Trophoblast cell (in vitro differentiated cells and primary cell): Measurements from ENCODE around the gene TRIM50.
"Not testable (repeated sequence)": the region's sequence is repeated elsewhere in the genome, so short reads cannot be mapped to it uniquely, and the experiment has no call there.

Experiments
- DNase-seq, 2 donors: peaks; one replicate each; pipeline ENCODE4 v3.0.0-alpha.2; 2016
- H2AFZ ChIP-seq: 2 replicates; pipeline ENCODE4 v1.6.1; 2013; ENCODE audit warnings: low read length, moderate library complexity, mild to moderate bottlenecking; ENCODE audit not compliant: insufficient read depth, poor library complexity
- H2AK5ac ChIP-seq: 2 replicates; pipeline ENCODE4 v1.6.1; 2013; ENCODE audit warnings: mild to moderate bottlenecking, low read length
- H2BK120ac ChIP-seq: 2 replicates; pipeline ENCODE4 v1.6.1; 2013; ENCODE audit warnings: low read length, mild to moderate bottlenecking, moderate library complexity; ENCODE audit not compliant: insufficient read depth, poor library complexity
- H2BK12ac ChIP-seq: 2 replicates; pipeline ENCODE4 v1.6.1; 2013; ENCODE audit warnings: mild to moderate bottlenecking, low read length, moderate library complexity
- H2BK5ac ChIP-seq: 2 replicates; pipeline ENCODE4 v1.6.1; 2013; ENCODE audit warnings: low read length, low read depth, moderate library complexity, mild to moderate bottlenecking; ENCODE audit not compliant: poor library complexity
- H3K14ac ChIP-seq: 2 replicates; pipeline ENCODE4 v1.6.1; 2013; ENCODE audit warnings: mild to moderate bottlenecking, low read length
- H3K18ac ChIP-seq: 2 replicates; pipeline ENCODE4 v1.6.1; 2013; ENCODE audit warnings: mild to moderate bottlenecking, low read length
- H3K23ac ChIP-seq: 2 replicates; pipeline ENCODE4 v1.6.1; 2013; ENCODE audit warnings: low read length
- H3K27ac ChIP-seq: 2 replicates; pipeline ENCODE4 v1.5.1; 2013; ENCODE audit warnings: low read depth, mild to moderate bottlenecking, inconsistent platforms, low read length, moderate library complexity
- H3K27me3 ChIP-seq: 2 replicates; pipeline ENCODE4 v1.6.1; 2013; ENCODE audit warnings: inconsistent platforms, mild to moderate bottlenecking, low read length, moderate library complexity; ENCODE audit not compliant: insufficient read depth
- H3K36me3 ChIP-seq, 2 experiments: 1 replicate in 1 of 2; 2 replicates in 1 of 2; pipeline ENCODE4 v1.6.1; 2013; ENCODE audit warnings: low read length in 2 of 2, mild to moderate bottlenecking in 2 of 2, moderate library complexity in 1 of 2; ENCODE audit not compliant: insufficient read depth in 2 of 2, control insufficient read depth in 1 of 2
- H3K4ac ChIP-seq: 2 replicates; pipeline ENCODE4 v1.6.1; 2013; ENCODE audit warnings: low read depth, mild to moderate bottlenecking, low read length, moderate library complexity
- H3K4me1 ChIP-seq, 2 experiments: 1 replicate in 1 of 2; 2 replicates in 1 of 2; pipeline ENCODE4 v1.6.1; 2013; ENCODE audit warnings: low read length in 2 of 2, mild to moderate bottlenecking in 2 of 2, moderate library complexity in 1 of 2; ENCODE audit not compliant: insufficient read depth in 2 of 2, control insufficient read depth in 1 of 2
- H3K4me2 ChIP-seq: 2 replicates; pipeline ENCODE4 v1.6.1; 2013; ENCODE audit warnings: inconsistent platforms, mild to moderate bottlenecking, low read length, moderate library complexity
- H3K4me3 ChIP-seq: 2 replicates; pipeline ENCODE4 v1.5.1; 2013; ENCODE audit warnings: mild to moderate bottlenecking, low read depth, low read length, inconsistent platforms
- H3K79me1 ChIP-seq: one replicate; pipeline ENCODE4 v1.6.1; 2013; ENCODE audit warnings: low read length
- H3K79me2 ChIP-seq: 2 replicates; pipeline ENCODE4 v1.6.1; 2013; ENCODE audit warnings: low read length, mild to moderate bottlenecking; ENCODE audit not compliant: control insufficient read depth, insufficient read depth, poor library complexity
- H3K9ac ChIP-seq: 2 replicates; pipeline ENCODE4 v1.6.1; 2013; ENCODE audit warnings: mild to moderate bottlenecking, low read length
- H3K9me3 ChIP-seq: 2 replicates; pipeline ENCODE4 v1.6.1; 2013; ENCODE audit warnings: low read depth, mild to moderate bottlenecking, control low read depth, inconsistent platforms, low read length; ENCODE audit not compliant: insufficient read depth
- H4K12ac ChIP-seq: 2 replicates; pipeline ENCODE4 v1.6.1; 2013; ENCODE audit warnings: low read depth, mild to moderate bottlenecking, low read length, moderate library complexity
- H4K8ac ChIP-seq: 2 replicates; pipeline ENCODE4 v1.6.1; 2013; ENCODE audit warnings: low read depth, mild to moderate bottlenecking, low read length, moderate library complexity
- H4K91ac ChIP-seq: one replicate; pipeline ENCODE4 v1.6.1; 2013; ENCODE audit warnings: low read depth, mild to moderate bottlenecking, low read length, moderate library complexity
- WGBS: extraction: QIAGEN DNeasy Blood & Tissue Kit; methylation state at CpG from one replicate; pipeline ENCODE4 v1.1.7; 2013; ENCODE audit warnings: missing lambda C conversion rate; ENCODE audit not compliant: insufficient read length, insufficient coverage; ENCODE audit errors: extremely low coverage; 5-methylcytosine and 5-hydroxymethylcytosine counted together

TRIM50 gene

GRCh38 chr7:73304612-73305387 lies 23.1 kb downstream of the TRIM50 start:
- DNase-seq, H4K8ac ChIP-seq: not testable (repeated sequence)
- no CpG with 5 or more reads among the region's 15 CpGs for WGBS

GRCh38 chr7:73304071-73304470 lies 23.8 kb downstream of the TRIM50 start:
- H4K91ac ChIP-seq: no peak overlapping the region
- H3K9ac ChIP-seq: no peak overlapping the region
- no peak overlapping the region for H2BK5ac ChIP-seq
- H3K18ac ChIP-seq: no peak overlapping the region
- H3K27ac ChIP-seq: no peak overlapping the region
- H2BK120ac ChIP-seq: no peak overlapping the region
- H2AFZ ChIP-seq: no peak overlapping the region
- H3K79me1 ChIP-seq: peaks cover 5% of the 10 kb centered on the region
- no peak for DNase-seq
- no peak overlapping the region for H3K14ac ChIP-seq
- no peaks in the 10 kb centered on the region for H3K27me3 ChIP-seq
- H3K4me2 ChIP-seq: no peak overlapping the region
- no peak overlapping the region for H3K4ac ChIP-seq
- H2AK5ac ChIP-seq: no peak overlapping the region
- no peak overlapping the region for H2BK12ac ChIP-seq
- WGBS: no CpG with 5 or more reads among the region's 14 CpGs
- no peak overlapping the region for H4K12ac ChIP-seq
- H3K23ac ChIP-seq: no peak overlapping the region
- no peak overlapping the region for H3K4me3 ChIP-seq
- peaks cover 28 to 32% of the 10 kb centered on the region in 2 experiments for H3K36me3 ChIP-seq
- peaks cover 5% of the 10 kb centered on the region for H3K79me2 ChIP-seq
- H3K4me1 ChIP-seq: peaks cover 6 to 8% of the 10 kb centered on the region in 2 experiments
- peaks cover 2% of the 10 kb centered on the region for H3K9me3 ChIP-seq
- no peak overlapping the region for H4K8ac ChIP-seq

More at GRCh38 chr7:73304612-73305387, 23.1 kb downstream of the TRIM50 start:
- H3K27me3 ChIP-seq, H3K14ac ChIP-seq, H3K18ac ChIP-seq, H3K79me1 ChIP-seq, H3K4me2 ChIP-seq, H3K9ac ChIP-seq, H2BK5ac ChIP-seq, H2AFZ ChIP-seq, H3K4me1 ChIP-seq, H2BK12ac ChIP-seq, H3K27ac ChIP-seq, H3K4me3 ChIP-seq, H4K12ac ChIP-seq, H3K4ac ChIP-seq, H3K79me2 ChIP-seq, H2BK120ac ChIP-seq, H2AK5ac ChIP-seq, H4K91ac ChIP-seq, H3K9me3 ChIP-seq, H3K23ac ChIP-seq: not testable (repeated sequence)
- H3K36me3 ChIP-seq: peaks cover 28 to 32% of the 10 kb centered on the region in 2 experiments

- H3K4me2 ChIP-seq: no peak overlapping the region
- H3K36me3 ChIP-seq: peaks cover 28 to 32% of the 10 kb centered on the region in 2 experiments
- no peak overlapping the region for H4K12ac ChIP-seq
These were observed 24.3 kb downstream of the TRIM50 start for GRCh38 chr7:73303546-73303945.

GRCh38 chr7:73302846-73303245 lies 25.0 kb downstream of the TRIM50 start:
- H3K27ac ChIP-seq, H3K14ac ChIP-seq, H4K91ac ChIP-seq, H3K79me2 ChIP-seq, H3K27me3 ChIP-seq, H3K23ac ChIP-seq, H3K18ac ChIP-seq, H2BK120ac ChIP-seq, H3K4ac ChIP-seq, H4K12ac ChIP-seq, H3K9me3 ChIP-seq, H2AK5ac ChIP-seq, H2BK12ac ChIP-seq, H3K4me1 ChIP-seq, H2AFZ ChIP-seq, DNase-seq, H4K8ac ChIP-seq, H3K79me1 ChIP-seq, H2BK5ac ChIP-seq, H3K9ac ChIP-seq, H3K4me3 ChIP-seq, H3K4me2 ChIP-seq: not testable (repeated sequence)
- WGBS: no CpG with 5 or more reads among the region's 10 CpGs
- H3K36me3 ChIP-seq: peaks cover 28 to 32% of the 10 kb centered on the region in 2 experiments

More at GRCh38 chr7:73303546-73303945, 24.3 kb downstream of the TRIM50 start:
- Histone ChIP-seq H3K27me3 (no peaks in the 10 kb centered on the region), H4K91ac (no peak overlapping the region), H4K8ac (no peak overlapping the region), H3K79me1 (peaks cover 4% of the 10 kb centered on the region), H2BK5ac (no peak overlapping the region), H2BK120ac (no peak overlapping the region), H3K23ac (no peak overlapping the region), H3K18ac (no peak overlapping the region), H2AK5ac (no peak overlapping the region), H3K14ac (no peak overlapping the region), H3K4me1 (peaks cover 6 to 8% of the 10 kb centered on the region in 2 experiments), H3K9me3 (peaks cover 2% of the 10 kb centered on the region), H3K4ac (no peak overlapping the region), H3K4me3 (no peak overlapping the region), H2AFZ (no peak overlapping the region), H3K27ac (no peak overlapping the region), H3K9ac (no peak overlapping the region), H3K79me2 (peaks cover 5% of the 10 kb centered on the region), H2BK12ac (no peak overlapping the region)
- no CpG with 5 or more reads among the region's 26 CpGs for WGBS
- no peak for DNase-seq
